SU-DHL-6 (cell line): ENCODE measurements around the gene KIF1A.

Experiments
- EZH2phosphoT487 ChIP-seq: fragments of 200-600 bp; sonication (generic), shearing (Covaris generic); conservative IDR thresholded peaks from 2 replicates; pipeline ENCODE4 v1.6.1; 2018; ENCODE audit warnings: mild to moderate bottlenecking, antibody characterized with exemption, low read length, moderate library complexity, mixed read lengths
- TF ChIP-seq, protein P1 (sequence below): fragments of 200-600 bp; sonication (generic); IDR thresholded peaks from one replicate; pipeline ENCODE4 v1.5.1; 2017; ENCODE audit warnings: antibody characterized with exemption, mild to moderate bottlenecking, low read length, moderate library complexity; ENCODE audit not compliant: insufficient read depth, poor library complexity, severe bottlenecking

DNA sequence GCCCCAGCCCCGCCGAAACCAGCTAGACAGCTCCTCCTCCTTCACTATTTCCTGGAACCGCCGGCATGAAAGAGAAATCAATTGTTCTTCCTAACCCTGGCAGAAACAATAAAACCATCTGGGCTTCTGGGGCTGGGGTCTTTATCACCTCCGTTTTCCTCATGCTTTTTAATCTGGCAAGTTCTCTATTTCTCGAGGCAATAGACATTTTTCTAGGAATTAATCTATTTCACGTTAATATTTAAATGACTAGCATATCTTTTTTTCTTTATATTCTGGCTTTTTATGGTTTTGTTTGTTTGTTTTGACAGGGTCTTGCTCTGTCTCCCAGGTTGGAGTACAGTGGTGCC is 1.4 kb upstream of the KIF1A start:
- TF ChIP-seq, protein P1, sequence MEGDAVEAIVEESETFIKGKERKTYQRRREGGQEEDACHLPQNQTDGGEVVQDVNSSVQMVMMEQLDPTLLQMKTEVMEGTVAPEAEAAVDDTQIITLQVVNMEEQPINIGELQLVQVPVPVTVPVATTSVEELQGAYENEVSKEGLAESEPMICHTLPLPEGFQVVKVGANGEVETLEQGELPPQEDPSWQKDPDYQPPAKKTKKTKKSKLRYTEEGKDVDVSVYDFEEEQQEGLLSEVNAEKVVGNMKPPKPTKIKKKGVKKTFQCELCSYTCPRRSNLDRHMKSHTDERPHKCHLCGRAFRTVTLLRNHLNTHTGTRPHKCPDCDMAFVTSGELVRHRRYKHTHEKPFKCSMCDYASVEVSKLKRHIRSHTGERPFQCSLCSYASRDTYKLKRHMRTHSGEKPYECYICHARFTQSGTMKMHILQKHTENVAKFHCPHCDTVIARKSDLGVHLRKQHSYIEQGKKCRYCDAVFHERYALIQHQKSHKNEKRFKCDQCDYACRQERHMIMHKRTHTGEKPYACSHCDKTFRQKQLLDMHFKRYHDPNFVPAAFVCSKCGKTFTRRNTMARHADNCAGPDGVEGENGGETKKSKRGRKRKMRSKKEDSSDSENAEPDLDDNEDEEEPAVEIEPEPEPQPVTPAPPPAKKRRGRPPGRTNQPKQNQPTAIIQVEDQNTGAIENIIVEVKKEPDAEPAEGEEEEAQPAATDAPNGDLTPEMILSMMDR: no peak
- TF ChIP-seq EZH2phosphoT487: no peak
